DMS79 (cell line): ENCODE data around the gene INTS11.

ENCODE experiments used
- DNase-seq: peaks from one replicate; lab custom pipeline; 2025; lab: John Stamatoyannopoulos, UW

Gene INTS11

GRCh38 chr1:1357871-1358432 lies 33.5 kb upstream of the INTS11 start:
- DNase-seq = no peak

GRCh38 chr1:1356796-1357401 lies 32.4 kb upstream of the INTS11 start:
- no peak for DNase-seq

DNA sequence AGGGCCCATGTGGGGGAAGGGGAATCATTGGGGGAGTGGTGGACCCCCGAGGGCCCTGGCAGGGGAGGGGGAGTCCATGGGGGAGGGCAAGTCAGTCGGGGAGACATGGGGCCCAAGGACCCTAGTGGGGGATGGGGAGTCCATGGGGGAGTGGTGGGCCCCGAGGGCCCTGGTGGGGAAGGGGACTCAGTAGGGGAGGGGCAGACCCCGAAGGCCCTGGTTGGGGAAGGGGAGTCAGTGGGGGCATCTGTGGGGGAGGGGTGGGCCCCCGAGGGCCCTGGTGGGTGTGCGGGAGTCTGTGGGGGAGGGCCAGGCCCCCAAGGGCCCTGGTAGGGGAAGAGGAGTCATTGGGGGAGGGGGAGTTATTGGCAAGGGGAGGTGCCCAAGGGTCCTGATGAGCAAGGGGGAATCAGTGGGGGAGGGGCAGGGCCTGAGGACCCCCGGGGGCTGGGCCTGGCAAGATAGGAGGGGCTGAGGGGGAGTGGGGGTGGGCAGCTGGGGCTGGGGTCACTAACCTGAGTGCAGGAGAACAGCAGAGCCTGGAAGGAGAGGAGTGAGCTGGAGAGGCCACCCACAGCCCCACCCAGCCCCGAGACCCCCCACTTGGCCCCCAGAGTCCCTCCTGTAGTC lies 31.8 kb upstream of the INTS11 start:
- DNase-seq = no peak

DNA sequence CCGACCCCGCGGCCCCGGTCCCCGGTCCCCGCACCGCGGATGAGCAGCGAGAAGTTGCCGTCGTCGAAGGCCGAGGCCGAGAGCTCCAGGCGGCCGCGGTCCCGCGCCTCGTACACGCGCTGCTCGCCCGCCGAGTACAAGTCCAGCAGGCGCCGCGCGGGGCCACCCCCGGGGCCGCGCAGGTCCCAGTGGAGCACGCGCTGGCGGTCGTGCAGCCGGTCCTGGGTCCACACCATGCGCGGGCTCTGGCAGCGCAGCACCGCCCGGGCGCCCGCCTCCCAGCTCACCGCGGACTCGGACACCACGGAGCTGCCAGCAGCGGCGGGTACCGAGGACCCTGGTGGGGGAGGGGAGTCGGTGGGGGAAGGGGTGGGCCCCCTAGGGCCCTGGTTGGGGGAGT lies 31.0 kb upstream of the INTS11 start:
- peak; percentile 18 for DNase-seq

DNA sequence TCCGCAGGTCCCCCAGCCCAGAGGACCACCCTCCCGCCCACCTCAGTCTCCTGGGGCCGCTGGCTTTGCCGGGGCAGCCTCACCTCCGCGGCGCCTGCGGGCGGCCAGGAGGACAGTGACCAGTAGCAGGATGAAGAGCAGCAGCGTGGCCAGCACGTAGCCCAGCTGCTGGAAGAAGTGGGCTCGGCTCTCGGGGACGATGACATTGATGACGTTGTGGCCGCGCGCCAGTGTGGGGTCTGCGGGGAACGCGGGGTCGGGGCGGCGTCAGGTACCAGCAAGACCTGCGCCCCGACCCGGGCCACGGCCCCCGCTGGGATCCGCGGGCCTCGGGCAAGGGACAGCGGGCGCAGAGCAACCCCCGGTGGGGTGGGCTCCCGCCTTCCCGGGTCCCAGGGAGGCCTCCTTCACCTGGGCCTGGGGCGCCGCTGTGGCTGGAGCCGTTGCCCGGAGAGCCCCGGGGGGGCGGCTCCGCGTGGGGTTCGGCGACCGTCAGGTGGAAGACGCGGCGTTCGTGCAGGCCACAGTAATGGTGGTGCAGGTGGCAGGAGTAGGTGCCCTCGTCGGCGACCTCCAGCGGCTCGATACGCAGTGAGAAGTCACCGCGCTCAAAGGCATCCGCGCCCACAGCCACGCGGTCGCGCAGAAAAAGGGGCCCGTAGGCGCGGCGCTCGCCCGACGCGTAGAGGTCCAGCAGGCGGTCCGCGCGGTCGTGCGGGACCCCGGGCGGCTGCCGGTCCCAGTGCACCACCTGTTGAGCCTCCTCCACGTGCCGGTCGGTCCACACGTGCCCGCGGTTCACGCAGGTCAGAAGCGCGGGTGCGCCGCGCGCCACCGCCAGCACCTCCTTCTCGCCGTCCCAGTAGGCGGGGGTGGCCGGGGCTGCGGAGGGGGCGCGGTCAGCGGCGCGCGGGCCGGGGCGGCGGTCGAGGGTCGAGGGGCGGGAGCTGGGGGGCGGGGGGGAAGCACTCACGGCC lies 30.1 kb upstream of the INTS11 start:
- no peak for DNase-seq

- no peak for DNase-seq
These were observed 29.1 kb upstream of the INTS11 start for GRCh38 chr1:1353389-1354151.

DNA sequence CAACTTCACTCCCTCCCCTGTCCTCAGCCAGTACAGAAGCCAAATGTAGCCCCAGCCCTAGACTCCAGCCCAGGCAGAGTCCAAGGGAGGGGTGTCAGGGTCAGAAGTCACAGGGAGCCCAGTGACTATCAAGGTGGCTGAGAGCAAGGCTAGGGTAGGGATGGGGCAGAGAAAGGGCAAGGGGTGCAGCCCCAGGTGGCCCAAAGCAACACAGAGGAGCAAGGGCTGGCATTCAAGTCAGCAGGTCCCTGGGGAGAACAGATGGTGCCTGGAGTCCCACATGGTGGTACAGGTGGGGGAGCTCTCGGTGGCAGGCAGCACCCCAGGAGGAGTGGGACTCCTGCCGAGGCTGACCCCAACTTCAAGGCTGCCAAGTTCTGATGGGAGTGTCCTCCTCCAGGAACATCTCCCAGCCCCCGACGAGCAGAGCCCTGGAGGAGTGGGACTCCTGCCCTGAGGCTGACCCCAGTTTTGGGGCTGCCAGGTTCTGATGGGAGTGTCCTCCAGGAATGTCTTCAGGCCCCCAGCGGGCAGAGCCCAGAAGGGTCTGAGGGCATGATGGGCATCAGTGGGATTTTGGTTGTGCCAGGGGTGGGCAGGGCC lies 28.4 kb upstream of the INTS11 start:
- DNase-seq = no peak

GRCh38 chr1:1351511-1352427 lies 27.3 kb upstream of the INTS11 start:
- no peak for DNase-seq

DNA sequence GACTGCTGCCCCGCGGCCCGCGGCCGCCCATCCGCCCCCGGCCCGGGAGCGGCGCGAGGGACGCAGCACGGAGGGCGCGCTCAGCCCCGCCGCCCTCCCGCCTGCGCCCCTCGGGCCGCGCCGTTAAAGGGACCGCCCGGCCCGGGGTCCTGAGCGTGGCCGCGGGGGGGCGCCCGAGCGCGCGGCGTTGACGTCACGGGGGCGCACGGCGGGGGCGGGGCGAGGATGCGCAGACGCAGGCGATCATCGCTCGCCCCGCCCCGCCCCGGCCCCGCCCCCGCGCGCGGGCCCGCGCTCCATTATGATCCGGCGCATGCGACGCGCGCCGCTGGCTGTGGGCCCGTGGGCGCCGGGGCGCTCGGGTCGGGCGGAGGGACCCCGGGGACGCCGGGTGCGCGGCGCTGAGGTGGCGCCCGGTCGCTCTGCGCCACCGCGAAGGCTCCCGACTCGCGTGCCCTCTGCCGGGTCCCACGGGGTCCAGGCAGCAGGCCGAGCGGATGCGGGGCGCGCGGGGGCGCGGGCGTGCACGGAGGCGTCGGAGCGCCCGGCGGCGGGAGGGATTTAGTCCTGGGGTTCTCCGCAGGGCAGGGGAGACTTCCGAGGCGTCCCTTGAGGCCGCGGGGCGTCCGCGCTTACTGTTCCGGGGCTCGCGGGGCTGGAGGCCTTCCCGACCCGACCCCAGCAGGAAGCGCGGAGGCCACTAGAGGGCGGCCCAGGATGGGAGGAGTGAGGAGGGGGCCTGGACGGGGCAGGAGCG lies 25.0 kb upstream of the INTS11 start, which contains the start of gene DVL1:
TSS of gene DVL1 (minus strand) at position 163 of the 757 bp plus-strand sequence. CDS start 353 bp downstream, outside the sequence.
- DNase-seq = peak; percentile 24

DNA sequence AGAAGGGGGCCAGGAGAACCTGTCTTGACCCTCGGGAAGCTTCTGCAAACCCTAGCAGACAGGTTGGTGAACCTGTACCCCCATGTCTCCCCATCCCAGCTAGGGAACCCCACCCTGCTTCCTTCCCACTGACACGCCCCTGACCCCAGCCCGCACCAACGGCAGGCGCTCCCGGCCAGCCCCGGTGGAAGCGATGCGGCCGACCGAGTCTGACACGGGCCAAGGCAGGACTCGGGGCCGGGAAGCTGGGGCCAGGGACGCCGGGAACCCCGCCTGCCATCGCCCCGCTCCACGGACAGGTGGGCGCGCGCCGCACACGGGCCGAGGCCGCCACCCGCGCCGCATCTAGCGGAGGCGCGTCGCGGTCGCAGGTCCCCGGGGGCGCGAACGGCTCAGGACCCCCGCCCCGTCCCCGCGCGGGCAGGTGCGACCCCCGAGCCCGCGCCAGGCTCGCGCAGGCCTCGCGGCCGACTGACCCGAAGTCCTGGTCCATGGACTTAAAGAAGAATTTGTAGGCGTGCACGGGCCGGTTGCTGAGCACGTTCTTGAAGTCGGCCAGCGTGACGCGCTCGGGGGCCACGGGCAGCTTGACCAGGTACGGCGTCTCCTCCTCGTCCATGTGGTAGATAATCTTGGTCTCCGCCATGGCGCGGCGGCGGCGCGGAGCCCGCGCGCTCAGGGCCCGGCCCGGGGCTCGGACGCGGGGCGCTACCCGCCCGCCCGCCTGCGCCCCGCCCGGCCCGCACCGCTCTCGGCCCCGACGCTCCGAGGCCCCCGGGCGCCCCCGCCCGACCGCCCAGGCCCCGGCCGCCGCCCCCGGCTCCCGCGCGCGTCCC lies 24.2 kb upstream of the INTS11 start:
- no peak for DNase-seq

DNA sequence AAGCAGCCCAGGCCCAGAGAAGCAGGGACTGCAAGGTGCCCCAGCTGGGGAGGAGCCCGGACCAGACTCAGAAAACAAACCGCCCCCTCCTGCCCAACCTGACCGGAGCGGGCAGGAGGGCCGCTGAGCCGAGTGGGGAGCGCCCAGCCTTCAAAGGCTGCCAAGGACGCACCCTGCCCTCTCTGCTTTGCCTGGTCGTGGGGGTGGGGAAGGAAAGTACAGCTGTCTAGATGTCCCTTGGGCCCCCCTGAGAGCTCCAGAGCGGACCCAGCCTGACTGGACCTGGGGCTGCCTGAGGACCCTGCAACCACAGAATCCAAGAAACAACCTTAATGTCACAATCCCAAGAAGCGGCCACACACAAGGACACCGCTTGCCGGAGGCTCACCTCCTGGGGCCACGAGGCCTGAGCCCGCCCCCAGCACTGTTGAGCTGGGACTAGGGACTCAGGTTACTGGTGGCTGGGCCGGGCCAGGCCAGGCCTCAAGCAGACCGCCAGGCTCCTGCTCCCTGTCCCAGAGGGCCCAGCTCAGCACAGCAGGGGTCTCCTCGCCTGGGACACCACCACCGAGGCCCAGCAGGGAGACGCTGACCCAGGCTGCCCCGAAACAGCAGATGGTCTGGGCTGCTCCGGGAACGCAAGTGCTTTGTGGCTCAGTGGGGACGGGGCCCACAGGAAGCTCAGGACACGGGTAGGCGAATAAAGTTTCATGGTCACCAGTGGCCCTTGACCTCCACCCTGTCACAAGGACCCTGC lies 23.4 kb upstream of the INTS11 start:
- DNase-seq = no peak

GRCh38 chr1:1347026-1347595 lies 22.7 kb upstream of the INTS11 start:
- no peak for DNase-seq

DNA sequence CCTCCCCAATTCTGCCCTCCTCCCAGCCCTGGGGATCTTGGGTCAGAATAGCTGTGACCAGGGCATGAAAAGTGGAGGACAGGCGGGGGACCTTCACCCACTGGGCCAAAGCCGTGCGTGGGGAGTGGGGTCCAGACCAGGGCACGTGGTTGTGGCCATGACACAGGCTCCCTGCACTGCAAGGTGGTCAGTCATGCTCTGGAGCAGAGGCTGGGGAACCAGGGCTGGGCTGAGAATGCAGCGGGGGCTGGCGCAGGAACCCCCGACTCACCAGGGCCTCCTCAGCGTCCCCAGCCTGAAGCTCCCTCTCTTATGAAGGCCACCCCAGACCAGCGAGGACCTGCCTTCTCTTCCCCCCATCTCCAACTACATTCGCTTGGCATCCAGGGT lies 22.0 kb upstream of the INTS11 start:
- DNase-seq = no peak

GRCh38 chr1:1345860-1346500 lies 21.5 kb upstream of the INTS11 start:
- no peak for DNase-seq

GRCh38 chr1:1345384-1345783 lies 20.9 kb upstream of the INTS11 start:
- no peak for DNase-seq

- DNase-seq = no peak
These were observed 20.3 kb upstream of the INTS11 start for GRCh38 chr1:1344655-1345361.
